GM12872 (cell line): ENCODE measurements around the gene TWNK.

Source experiments
- CTCF ChIP-seq: IDR thresholded peaks from 3 replicates; pipeline ENCODE4 v1.5.1; 2011; ENCODE audit warnings: low read depth, mild to moderate bottlenecking, low read length, moderate library complexity; ENCODE audit not compliant: insufficient read depth

The TWNK gene

GRCh38 chr10:101011517-101012423, 24.4 kb downstream of the TWNK start:
- 0 out of 3 replicates have a peak, but pooled peaks have one; percentile 35 for TF ChIP-seq CTCF

GRCh38 chr10:101012525-101013364, 25.4 kb downstream of the TWNK start:
- peak; percentile 81 for TF ChIP-seq CTCF

GRCh38 chr10:101013365-101013825, 26.1 kb downstream of the TWNK start:
- no peak for TF ChIP-seq CTCF

GRCh38 chr10:101014230-101014884, 27.0 kb downstream of the TWNK start:
- peak; percentile 100 for TF ChIP-seq CTCF

- TF ChIP-seq CTCF, result no peak
Observed at GRCh38 chr10:101014966-101015581, 27.7 kb downstream of the TWNK start.

- TF ChIP-seq CTCF, result no peak
Observed at GRCh38 chr10:101015582-101015973, 28.2 kb downstream of the TWNK start.
